Measurements from ENCODE around the gene CEACAM1. TPM values are rescaled to one million over a fixed set of nuclear protein-coding genes. Genes with fewer than 3 reads are reported as not detected.

CEACAM1 gene
- total and polyA plus RNA-seq, 2 of the 13 experiments (the other 11 are each of a cell fraction or from before 2014, with no cell fraction given) = 13.5 to 332 TPM

DNA sequence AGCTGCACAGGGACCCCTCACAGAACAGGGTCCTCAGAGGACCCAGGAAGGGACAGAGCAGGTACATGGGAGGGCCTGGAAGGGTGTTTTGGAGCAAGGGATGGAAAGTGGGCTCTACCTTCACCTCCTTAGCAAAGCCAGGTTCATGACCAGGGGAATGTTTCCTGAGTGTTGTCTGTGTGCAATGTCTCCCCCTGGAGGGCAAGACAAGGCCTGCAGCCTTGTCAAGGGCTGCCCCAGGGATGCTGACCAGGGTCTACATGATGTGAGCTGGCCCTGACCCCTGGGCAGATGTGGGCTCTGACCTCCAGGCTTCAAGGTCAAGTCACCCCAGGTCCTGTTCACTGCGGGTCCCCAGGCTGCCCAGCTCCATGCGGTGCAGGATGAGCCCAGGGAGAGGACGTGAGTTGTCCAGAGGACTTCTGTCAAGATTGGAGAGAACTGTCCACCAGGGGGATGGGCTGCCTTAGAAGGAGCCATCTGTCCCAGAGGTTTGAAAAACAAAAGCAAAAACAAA is 1.0 kb upstream of the CEACAM1 start (continued):
- TF ChIP-seq, protein P1, sequence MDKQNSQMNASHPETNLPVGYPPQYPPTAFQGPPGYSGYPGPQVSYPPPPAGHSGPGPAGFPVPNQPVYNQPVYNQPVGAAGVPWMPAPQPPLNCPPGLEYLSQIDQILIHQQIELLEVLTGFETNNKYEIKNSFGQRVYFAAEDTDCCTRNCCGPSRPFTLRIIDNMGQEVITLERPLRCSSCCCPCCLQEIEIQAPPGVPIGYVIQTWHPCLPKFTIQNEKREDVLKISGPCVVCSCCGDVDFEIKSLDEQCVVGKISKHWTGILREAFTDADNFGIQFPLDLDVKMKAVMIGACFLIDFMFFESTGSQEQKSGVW (CRISPR knock-in tag; IDR thresholded peaks at IDR 0.05; ENCODE audit: borderline replicate concordance) = no peak
- TF ChIP-seq BRCA1 (CRISPR knock-in tag; IDR thresholded peaks at IDR 0.05) (no peak), HOXA5 (CRISPR knock-in tag; IDR thresholded peaks at IDR 0.05) (peak; percentile 60; the same call in 1 of the 2 replicates), KLF16 (CRISPR knock-in tag; IDR thresholded peaks at IDR 0.05) (peak in 1 of 2 experiments; percentile 71; a peak in 1 of 4 replicates), PHF20 (CRISPR knock-in tag; IDR thresholded peaks at IDR 0.05) (no peak), CREM (IDR thresholded peaks at IDR 0.05) (no peak), CREM (CRISPR knock-in tag; IDR thresholded peaks at IDR 0.05) (no peak)
- TF ChIP-seq, protein P2, sequence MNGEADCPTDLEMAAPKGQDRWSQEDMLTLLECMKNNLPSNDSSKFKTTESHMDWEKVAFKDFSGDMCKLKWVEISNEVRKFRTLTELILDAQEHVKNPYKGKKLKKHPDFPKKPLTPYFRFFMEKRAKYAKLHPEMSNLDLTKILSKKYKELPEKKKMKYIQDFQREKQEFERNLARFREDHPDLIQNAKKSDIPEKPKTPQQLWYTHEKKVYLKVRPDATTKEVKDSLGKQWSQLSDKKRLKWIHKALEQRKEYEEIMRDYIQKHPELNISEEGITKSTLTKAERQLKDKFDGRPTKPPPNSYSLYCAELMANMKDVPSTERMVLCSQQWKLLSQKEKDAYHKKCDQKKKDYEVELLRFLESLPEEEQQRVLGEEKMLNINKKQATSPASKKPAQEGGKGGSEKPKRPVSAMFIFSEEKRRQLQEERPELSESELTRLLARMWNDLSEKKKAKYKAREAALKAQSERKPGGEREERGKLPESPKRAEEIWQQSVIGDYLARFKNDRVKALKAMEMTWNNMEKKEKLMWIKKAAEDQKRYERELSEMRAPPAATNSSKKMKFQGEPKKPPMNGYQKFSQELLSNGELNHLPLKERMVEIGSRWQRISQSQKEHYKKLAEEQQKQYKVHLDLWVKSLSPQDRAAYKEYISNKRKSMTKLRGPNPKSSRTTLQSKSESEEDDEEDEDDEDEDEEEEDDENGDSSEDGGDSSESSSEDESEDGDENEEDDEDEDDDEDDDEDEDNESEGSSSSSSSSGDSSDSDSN (CRISPR knock-in tag; IDR thresholded peaks at IDR 0.05) = no peak
- TF ChIP-seq, protein P3, sequence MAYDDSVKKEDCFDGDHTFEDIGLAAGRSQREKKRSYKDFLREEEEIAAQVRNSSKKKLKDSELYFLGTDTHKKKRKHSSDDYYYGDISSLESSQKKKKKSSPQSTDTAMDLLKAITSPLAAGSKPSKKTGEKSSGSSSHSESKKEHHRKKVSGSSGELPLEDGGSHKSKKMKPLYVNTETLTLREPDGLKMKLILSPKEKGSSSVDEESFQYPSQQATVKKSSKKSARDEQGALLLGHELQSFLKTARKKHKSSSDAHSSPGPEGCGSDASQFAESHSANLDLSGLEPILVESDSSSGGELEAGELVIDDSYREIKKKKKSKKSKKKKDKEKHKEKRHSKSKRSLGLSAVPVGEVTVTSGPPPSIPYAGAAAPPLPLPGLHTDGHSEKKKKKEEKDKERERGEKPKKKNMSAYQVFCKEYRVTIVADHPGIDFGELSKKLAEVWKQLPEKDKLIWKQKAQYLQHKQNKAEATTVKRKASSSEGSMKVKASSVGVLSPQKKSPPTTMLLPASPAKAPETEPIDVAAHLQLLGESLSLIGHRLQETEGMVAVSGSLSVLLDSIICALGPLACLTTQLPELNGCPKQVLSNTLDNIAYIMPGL (CRISPR knock-in tag; IDR thresholded peaks at IDR 0.05; ENCODE audit: borderline replicate concordance in 1 of 2, low read depth in 1 of 2) = peak; percentile 82 to 85
- TF ChIP-seq, protein P4, sequence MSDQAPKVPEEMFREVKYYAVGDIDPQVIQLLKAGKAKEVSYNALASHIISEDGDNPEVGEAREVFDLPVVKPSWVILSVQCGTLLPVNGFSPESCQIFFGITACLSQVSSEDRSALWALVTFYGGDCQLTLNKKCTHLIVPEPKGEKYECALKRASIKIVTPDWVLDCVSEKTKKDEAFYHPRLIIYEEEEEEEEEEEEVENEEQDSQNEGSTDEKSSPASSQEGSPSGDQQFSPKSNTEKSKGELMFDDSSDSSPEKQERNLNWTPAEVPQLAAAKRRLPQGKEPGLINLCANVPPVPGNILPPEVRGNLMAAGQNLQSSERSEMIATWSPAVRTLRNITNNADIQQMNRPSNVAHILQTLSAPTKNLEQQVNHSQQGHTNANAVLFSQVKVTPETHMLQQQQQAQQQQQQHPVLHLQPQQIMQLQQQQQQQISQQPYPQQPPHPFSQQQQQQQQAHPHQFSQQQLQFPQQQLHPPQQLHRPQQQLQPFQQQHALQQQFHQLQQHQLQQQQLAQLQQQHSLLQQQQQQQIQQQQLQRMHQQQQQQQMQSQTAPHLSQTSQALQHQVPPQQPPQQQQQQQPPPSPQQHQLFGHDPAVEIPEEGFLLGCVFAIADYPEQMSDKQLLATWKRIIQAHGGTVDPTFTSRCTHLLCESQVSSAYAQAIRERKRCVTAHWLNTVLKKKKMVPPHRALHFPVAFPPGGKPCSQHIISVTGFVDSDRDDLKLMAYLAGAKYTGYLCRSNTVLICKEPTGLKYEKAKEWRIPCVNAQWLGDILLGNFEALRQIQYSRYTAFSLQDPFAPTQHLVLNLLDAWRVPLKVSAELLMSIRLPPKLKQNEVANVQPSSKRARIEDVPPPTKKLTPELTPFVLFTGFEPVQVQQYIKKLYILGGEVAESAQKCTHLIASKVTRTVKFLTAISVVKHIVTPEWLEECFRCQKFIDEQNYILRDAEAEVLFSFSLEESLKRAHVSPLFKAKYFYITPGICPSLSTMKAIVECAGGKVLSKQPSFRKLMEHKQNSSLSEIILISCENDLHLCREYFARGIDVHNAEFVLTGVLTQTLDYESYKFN (CRISPR knock-in tag; conservative IDR thresholded peaks at IDR 0.05) = peak; percentile 49; the same call in 1 of the 2 replicates
- TF ChIP-seq, protein P5, sequence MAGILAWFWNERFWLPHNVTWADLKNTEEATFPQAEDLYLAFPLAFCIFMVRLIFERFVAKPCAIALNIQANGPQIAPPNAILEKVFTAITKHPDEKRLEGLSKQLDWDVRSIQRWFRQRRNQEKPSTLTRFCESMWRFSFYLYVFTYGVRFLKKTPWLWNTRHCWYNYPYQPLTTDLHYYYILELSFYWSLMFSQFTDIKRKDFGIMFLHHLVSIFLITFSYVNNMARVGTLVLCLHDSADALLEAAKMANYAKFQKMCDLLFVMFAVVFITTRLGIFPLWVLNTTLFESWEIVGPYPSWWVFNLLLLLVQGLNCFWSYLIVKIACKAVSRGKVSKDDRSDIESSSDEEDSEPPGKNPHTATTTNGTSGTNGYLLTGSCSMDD (CRISPR knock-in tag; IDR thresholded peaks at IDR 0.05) = no peak
- TF ChIP-seq, protein P6, sequence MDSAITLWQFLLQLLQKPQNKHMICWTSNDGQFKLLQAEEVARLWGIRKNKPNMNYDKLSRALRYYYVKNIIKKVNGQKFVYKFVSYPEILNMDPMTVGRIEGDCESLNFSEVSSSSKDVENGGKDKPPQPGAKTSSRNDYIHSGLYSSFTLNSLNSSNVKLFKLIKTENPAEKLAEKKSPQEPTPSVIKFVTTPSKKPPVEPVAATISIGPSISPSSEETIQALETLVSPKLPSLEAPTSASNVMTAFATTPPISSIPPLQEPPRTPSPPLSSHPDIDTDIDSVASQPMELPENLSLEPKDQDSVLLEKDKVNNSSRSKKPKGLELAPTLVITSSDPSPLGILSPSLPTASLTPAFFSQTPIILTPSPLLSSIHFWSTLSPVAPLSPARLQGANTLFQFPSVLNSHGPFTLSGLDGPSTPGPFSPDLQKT (CRISPR knock-in tag; IDR thresholded peaks at IDR 0.05; ENCODE audit: borderline replicate concordance) = no peak
- TF ChIP-seq, protein P7, sequence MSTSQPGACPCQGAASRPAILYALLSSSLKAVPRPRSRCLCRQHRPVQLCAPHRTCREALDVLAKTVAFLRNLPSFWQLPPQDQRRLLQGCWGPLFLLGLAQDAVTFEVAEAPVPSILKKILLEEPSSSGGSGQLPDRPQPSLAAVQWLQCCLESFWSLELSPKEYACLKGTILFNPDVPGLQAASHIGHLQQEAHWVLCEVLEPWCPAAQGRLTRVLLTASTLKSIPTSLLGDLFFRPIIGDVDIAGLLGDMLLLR (CRISPR knock-in tag; IDR thresholded peaks at IDR 0.05) = no peak; the same call in 1 of the 2 replicates
- TF ChIP-seq, protein P8, sequence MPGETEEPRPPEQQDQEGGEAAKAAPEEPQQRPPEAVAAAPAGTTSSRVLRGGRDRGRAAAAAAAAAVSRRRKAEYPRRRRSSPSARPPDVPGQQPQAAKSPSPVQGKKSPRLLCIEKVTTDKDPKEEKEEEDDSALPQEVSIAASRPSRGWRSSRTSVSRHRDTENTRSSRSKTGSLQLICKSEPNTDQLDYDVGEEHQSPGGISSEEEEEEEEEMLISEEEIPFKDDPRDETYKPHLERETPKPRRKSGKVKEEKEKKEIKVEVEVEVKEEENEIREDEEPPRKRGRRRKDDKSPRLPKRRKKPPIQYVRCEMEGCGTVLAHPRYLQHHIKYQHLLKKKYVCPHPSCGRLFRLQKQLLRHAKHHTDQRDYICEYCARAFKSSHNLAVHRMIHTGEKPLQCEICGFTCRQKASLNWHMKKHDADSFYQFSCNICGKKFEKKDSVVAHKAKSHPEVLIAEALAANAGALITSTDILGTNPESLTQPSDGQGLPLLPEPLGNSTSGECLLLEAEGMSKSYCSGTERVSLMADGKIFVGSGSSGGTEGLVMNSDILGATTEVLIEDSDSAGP (CRISPR knock-in tag; IDR thresholded peaks at IDR 0.05; ENCODE audit: borderline replicate concordance) = peak; percentile 44

All from HepG2 (cell line).